Ishikawa (cell line): ENCODE results near the gene CLDN14.

Source experiments
- EP300 ChIP-seq: IDR thresholded peaks from 2 replicates; pipeline ENCODE4 v1.6.1; 2012; ENCODE audit warnings: borderline replicate concordance
- TAF1 ChIP-seq: IDR thresholded peaks from 2 replicates; pipeline ENCODE4 v1.6.1; 2012; ENCODE audit warnings: low read depth, mild to moderate bottlenecking

GRCh38 chr21:36477001-36477400 is 2.9 kb downstream of the CLDN14 start:
- no peak for TF ChIP-seq TAF1
- TF ChIP-seq EP300, result no peak
